ENCODE data around the gene ART1. TPM values are rescaled to one million over a fixed set of nuclear protein-coding genes. Genes with fewer than 3 reads are reported as not detected.

Gene ART1
- total RNA-seq, 1 donor from 2014 or later, result 5.6 TPM

- Histone ChIP-seq H3K4me3 (no peak overlapping the region), H3K4me1 (no peaks in the 10 kb centered on the region), H3K36me3 (peaks cover 71 to 82% of the 10 kb centered on the region in 2 donors), H3K9me3 (no peaks in the 10 kb centered on the region), H3K27ac (no peak overlapping the region), H3K27me3 (no peaks in the 10 kb centered on the region)
- intact Hi-C loops (cut with DNase I), result no loop called here
- peak in 1 of 2 donors; percentile 50 for DNase-seq (ENCODE audit: low spot score in 2 of 2)
- no peak for TF ChIP-seq CTCF (IDR thresholded peaks at IDR 0.05)
Measured at GRCh38 chr11:3669742-3670183, 24.8 kb downstream of the ART1 start.

GRCh38 chr11:3671334-3672254 is 26.7 kb downstream of the ART1 start, which contains the start of gene CHRNA10:
TSS of gene CHRNA10 (minus strand) at chr11:3671384. CDS start at chr11:3671312, 72 bp downstream.
- intact Hi-C loops (cut with DNase I), result no loop called here
- no peak within 1 kb of the TSS for H3K27ac ChIP-seq
- H3K4me1 ChIP-seq, result no peaks in the 10 kb centered on the region
- no peak for DNase-seq (ENCODE audit: low spot score in 2 of 2)
- peaks cover 77 to 88% of the 10 kb centered on the region in 2 donors for H3K36me3 ChIP-seq
- no peaks in the 10 kb centered on the region for H3K9me3 ChIP-seq
- H3K4me3 ChIP-seq, result no peak within 1 kb of the TSS
- TF ChIP-seq CTCF (IDR thresholded peaks at IDR 0.05), result no peak
- no peaks in the 10 kb centered on the region for H3K27me3 ChIP-seq

GRCh38 chr11:3674189-3674588 is 29.3 kb downstream of the ART1 start:
- Histone ChIP-seq H3K27ac (no peak overlapping the region), H3K27me3 (no peaks in the 10 kb centered on the region), H3K4me1 (no peaks in the 10 kb centered on the region), H3K4me3 (no peak overlapping the region), H3K36me3 (peaks cover 82 to 90% of the 10 kb centered on the region in 2 donors), H3K9me3 (no peaks in the 10 kb centered on the region)
- intact Hi-C loops (cut with DNase I), result no loop called here
- DNase-seq (ENCODE audit: low spot score in 2 of 2), result no peak
- no peak for TF ChIP-seq CTCF (IDR thresholded peaks at IDR 0.05)

GRCh38 chr11:3675971-3676370 is 31.0 kb downstream of the ART1 start:
- Histone ChIP-seq H3K9me3 (no peaks in the 10 kb centered on the region), H3K4me3 (no peak overlapping the region), H3K4me1 (no peaks in the 10 kb centered on the region), H3K27ac (no peak overlapping the region), H3K27me3 (no peaks in the 10 kb centered on the region), H3K36me3 (peaks cover 82 to 99% of the 10 kb centered on the region in 2 donors)
- intact Hi-C loops (cut with DNase I), result no loop called here
- no peak for TF ChIP-seq CTCF (IDR thresholded peaks at IDR 0.05)
- DNase-seq (ENCODE audit: low spot score in 2 of 2), result no peak

- H3K27me3 ChIP-seq, result no peaks in the 10 kb centered on the region
- H3K4me1 ChIP-seq, result no peaks in the 10 kb centered on the region
- H3K9me3 ChIP-seq, result no peaks in the 10 kb centered on the region
- intact Hi-C loops (cut with DNase I), result no loop called here
- TF ChIP-seq CTCF (IDR thresholded peaks at IDR 0.05), result no peak
- DNase-seq (ENCODE audit: low spot score in 2 of 2), result no peak
- H3K4me3 ChIP-seq, result no peak overlapping the region
- no peak overlapping the region for H3K27ac ChIP-seq
- peaks cover 86 to 100% of the 10 kb centered on the region in 2 donors for H3K36me3 ChIP-seq
Measured at GRCh38 chr11:3679077-3679476, 34.1 kb downstream of the ART1 start.
